GDM1 (cell line): ENCODE measurements around the gene ARHGEF3.
A peak's percentile ranks its signal among the peaks of the same experiment; 100 is the strongest.

Source experiments
- DNase-seq: peaks from one replicate; lab custom pipeline; 2025; lab: John Stamatoyannopoulos, UW

ARHGEF3 gene, protein sequence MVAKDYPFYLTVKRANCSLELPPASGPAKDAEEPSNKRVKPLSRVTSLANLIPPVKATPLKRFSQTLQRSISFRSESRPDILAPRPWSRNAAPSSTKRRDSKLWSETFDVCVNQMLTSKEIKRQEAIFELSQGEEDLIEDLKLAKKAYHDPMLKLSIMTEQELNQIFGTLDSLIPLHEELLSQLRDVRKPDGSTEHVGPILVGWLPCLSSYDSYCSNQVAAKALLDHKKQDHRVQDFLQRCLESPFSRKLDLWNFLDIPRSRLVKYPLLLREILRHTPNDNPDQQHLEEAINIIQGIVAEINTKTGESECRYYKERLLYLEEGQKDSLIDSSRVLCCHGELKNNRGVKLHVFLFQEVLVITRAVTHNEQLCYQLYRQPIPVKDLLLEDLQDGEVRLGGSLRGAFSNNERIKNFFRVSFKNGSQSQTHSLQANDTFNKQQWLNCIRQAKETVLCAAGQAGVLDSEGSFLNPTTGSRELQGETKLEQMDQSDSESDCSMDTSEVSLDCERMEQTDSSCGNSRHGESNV

DNA sequence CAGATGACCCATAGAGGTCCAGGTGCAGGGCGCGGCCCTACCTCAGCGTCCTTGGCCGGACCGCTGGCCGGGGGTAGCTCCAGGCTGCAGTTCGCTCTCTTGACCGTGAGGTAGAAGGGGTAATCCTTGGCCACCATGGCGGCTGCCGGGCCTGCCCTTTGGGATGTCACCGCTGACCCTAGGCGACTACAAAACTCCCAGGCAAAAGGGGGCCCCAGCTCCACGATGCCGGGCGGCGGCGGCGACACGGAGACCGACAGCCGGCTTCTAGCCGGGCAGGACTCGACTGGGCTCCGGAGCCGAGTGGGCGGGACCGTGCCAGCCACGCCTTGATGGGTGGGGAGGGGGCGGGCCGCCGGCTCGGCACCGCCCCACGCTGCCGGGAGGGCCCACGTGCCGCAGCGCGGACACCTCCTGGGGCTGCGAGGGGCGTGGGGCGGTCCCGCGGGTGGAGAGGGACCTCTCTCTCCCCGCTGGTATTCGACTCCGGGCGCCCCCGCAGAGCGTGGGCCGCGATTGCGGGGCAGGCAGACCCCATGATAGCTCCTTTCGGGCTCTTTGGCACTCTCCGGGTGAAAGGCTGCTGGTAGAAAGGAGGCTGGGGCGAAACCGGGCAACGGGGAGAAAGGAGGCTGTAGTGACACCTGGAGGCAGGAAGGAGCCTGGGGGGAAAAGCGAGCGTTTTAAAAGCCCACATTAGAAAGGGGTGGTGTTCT is at the start of gene ARHGEF3:
ARHGEF3 (minus strand) TSS at position 288 of the 716 bp plus-strand sequence; CDS start at position 137, 151 bp downstream.
- peak; percentile 89 for DNase-seq

DNA sequence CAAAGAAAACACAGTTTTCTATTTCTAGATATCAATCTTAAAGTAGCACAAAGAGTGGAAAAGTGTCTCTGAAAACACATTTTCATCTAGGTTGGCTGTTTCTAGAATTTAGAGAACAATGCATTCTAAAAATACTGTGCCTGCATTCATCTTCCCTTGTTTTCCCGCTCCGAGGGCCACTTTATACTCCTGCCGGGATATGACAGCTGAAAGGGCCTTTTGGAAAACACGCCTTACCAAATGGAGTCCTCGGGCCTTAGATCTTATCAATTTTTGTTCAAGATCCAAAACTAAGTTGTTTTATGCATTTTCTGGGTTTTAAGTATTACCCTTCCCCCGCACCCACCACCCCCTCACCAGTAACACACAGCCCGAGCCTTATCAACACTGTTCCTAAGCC is 47.9 kb upstream of the ARHGEF3 start:
- DNase-seq = no peak

GRCh38 chr3:56845505-56845904 is 43.8 kb upstream of the ARHGEF3 start:
- no peak for DNase-seq

DNA sequence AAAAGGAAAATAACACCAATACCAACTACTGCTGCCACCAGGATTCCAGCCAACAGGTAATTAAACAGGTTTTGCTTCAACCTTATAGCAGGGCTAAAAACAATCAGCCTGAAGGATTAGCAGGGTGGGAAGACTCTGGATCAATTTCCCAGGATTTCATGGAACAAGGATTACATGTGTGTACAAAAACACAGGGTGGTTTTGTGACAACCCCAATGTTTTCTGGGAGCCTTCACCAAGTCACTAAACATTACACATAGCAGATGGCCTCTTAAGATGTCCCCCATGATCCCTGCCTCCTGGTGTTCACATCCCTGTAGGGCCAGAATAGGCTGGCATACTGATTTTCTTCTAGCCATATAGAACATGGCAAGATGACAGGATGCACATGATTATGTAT is 42.8 kb upstream of the ARHGEF3 start:
- no peak for DNase-seq

GRCh38 chr3:56839784-56840715 is 38.3 kb upstream of the ARHGEF3 start:
- DNase-seq = no peak

- DNase-seq = no peak
Measured at GRCh38 chr3:56838448-56838847, 36.7 kb upstream of the ARHGEF3 start.

DNA sequence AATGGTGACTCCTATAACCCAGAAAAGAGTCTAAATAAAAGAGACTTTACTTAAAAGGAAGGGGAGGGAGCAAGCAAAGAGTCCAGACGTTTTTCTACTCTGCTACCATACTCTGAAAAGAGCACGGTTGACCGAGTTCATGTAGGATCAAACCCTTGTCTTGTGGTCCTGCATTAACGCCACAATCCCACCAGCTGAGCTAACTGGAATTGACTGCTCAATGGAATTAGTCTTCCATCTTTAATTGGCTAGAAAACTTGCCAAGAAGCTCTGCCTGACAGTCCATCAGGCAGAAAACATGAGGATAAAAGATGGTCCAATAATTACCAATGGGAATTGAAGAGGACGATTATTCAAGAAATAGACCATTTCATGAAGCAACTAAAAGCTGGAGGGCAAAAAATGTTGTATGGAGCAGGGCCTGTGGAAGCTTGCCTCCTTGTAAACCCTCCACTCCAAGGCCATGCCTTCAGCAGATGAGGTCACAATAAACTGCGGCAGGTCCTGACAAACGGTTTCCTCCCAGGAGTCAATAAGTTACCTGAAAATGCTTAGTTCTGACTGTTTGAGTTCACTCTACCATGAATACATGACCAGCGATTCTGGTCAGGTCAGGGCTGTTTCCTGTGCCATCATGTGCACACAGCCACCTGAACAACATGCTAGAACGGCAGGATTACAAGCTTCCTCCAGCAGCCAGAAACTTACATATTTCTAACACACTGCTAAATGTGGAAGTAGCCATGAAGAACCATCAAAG is 35.6 kb upstream of the ARHGEF3 start:
- DNase-seq = peak; percentile 9

- no peak for DNase-seq
Measured at GRCh38 chr3:56836276-56837163, 34.8 kb upstream of the ARHGEF3 start.

- DNase-seq = no peak
Measured at GRCh38 chr3:56835650-56836227, 34.0 kb upstream of the ARHGEF3 start.

GRCh38 chr3:56833536-56833935 is 31.8 kb upstream of the ARHGEF3 start:
- DNase-seq = no peak

GRCh38 chr3:56833022-56833421 is 31.3 kb upstream of the ARHGEF3 start:
- DNase-seq = peak; percentile 9

DNA sequence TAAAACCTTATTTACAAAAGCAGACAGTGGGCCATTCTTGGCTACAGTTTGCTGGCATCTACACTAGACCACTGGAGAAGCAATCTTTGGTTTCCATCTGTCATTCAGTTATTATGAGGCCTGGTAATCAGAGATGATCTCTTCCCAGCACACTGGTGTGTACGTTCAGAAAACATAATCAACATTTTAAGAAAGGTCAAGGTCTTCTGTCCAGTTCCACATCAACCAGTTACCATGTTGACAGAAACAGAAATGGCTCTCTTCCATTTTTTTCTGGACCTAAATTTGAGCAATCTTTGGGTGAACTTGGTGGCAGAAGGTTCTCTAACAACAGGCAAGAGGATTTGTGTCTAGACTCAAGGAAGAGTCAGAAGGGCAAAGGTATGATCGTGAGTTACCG is 29.8 kb upstream of the ARHGEF3 start:
- DNase-seq = no peak

- no peak for DNase-seq
Measured at GRCh38 chr3:56830884-56831283, 29.1 kb upstream of the ARHGEF3 start.

DNA sequence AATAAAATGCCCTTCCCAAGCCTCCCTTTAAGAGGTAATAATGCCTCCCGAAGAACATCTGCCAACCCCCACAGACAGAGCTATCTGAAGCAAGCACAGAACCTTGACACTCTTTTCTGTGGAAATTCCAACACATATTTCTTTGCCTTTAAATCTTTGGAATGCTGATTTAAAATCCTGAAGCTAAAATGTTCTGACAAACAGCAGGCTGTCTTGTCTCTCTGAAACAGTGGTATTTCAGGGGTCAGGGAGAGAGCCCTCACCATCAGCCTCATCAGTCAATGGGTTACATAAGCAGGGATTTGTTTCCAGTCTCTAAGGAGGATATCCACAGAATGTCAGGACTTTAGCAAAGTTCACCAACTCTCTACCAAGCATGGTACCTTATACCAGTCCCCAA is 27.8 kb upstream of the ARHGEF3 start:
- DNase-seq = no peak

GRCh38 chr3:56826831-56827722 is 25.3 kb upstream of the ARHGEF3 start:
- DNase-seq = no peak

DNA sequence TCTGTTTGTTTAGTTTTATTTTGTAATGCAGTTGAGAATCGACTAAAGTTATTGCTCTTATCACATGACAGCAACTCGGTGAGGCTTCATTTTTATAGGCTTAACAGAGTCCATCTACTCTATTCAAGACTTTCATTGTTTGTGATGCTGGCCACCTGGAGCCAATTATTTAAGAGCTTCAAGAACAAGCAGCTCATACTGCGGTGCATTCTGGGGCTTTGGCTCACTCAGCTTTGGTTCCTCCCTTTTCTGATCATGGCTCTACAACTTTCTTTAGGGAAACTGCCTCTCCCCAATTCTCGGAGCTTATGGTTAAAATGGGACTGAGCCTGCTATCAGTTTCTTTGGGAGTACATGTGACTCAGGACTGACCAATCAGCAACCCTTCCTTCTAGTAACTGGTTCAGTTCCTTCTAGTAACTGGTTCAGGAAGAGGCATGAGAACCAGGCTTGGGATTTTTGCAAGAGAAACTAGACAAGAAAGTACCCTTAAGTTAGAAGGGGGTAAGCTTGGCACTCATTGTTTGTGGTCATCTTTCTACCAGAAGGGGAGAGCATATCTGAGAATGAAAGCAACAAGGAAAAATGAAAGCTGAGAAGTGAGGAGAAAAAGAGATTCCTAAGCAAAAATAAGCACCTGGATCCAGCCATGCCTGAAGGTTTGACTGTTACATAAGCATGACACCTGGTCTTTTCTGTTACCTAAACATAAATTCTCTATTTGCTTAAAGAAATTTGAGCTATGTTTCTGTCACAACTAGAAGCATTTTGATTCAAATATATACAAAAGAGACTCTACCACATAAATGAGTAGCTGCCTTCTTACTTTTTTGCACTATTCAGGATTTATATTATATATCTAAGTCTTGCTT is 24.1 kb upstream of the ARHGEF3 start:
- DNase-seq = no peak

DNA sequence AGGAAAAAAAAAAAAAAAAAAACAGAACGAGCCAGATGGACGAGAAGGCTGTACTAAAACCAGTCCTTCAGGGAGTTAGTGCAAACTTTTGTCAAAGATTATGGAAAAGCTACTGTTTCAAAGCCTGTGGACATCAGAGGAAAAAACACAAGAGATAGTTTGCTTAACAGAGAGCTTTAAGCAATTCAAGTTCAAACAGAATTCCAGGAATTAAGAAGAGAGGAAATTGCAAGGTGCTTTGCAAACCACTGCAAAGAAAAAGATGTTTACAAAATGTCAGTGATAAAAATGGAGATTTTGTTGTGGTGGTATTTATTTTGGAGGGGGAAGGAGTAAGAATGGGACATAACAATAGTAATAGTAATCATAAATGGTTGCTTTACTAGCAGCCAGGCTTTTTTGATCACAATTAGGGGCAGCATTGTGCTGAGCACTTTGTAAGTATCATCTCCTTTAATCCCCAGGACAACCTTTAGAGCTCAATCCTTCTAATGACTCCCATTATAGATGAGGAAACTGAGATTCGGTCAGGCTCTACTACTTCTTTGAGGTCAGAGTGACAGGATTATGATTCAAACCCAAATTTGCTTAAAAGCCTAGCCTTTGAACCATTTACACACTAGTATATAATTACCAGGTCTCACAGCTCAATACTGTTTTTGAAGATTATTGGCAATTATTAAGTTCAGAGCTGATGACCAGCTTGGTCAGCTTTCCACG is 22.4 kb upstream of the ARHGEF3 start:
- DNase-seq = no peak
